Transverse colon (tissue), 4 donors: Measurements from ENCODE around the gene FBN2. TPM values are rescaled to one million over a fixed set of nuclear protein-coding genes. Genes with fewer than 3 reads are reported as not detected.

Experiments used
- DNase-seq: peaks from one replicate; pipeline ENCODE4 v3.0.0-alpha.2; 2019
- H3K27ac ChIP-seq, 4 donors: fragments of 200-600 bp; sonication (generic); 2 replicates each; pipeline ENCODE4 v1.5.1; 2016 to 2018; ENCODE audit warnings: inconsistent platforms in 4 of 4
- H3K27me3 ChIP-seq: fragments of 200-600 bp; sonication (generic); 2 replicates; pipeline ENCODE4 v1.5.1; 2017; ENCODE audit warnings: inconsistent platforms
- H3K36me3 ChIP-seq, 4 donors: fragments of 200-600 bp; sonication (generic); 2 replicates each; pipeline ENCODE4 v1.5.1; 2017 to 2019; ENCODE audit warnings: inconsistent platforms in 4 of 4
- H3K4me1 ChIP-seq, 4 donors: fragments of 200-600 bp; sonication (generic); 2 replicates each; pipeline ENCODE4 v1.5.1; 2017 to 2020; ENCODE audit warnings: inconsistent platforms in 4 of 4
- H3K4me3 ChIP-seq, 4 donors: fragments of 200-600 bp; sonication (generic); 1 replicate in 1 of 4; 2 replicates in 3 of 4; pipeline versions ENCODE4 v1.5.1 to v1.6.1; 2017 to 2019; ENCODE audit warnings: inconsistent platforms in 4 of 4
- H3K9me3 ChIP-seq, 2 donors: fragments of 200-600 bp; sonication (generic); 2 replicates each; pipeline ENCODE4 v1.5.1; 2017 to 2019; ENCODE audit warnings: inconsistent platforms in 2 of 2
- CTCF ChIP-seq, 5 experiments: fragments of 200-600 bp in 3 of 5; fragments of 450-650 bp in 2 of 5; sonication (generic) in 3 of 5; IDR thresholded peaks; 1 replicate in 2 of 5; 2 replicates in 3 of 5; pipeline ENCODE4 v1.5.1; 2016 to 2017; ENCODE audit warnings: antibody characterized with exemption in 5 of 5, inconsistent platforms in 3 of 5, mild to moderate bottlenecking in 2 of 5, moderate library complexity in 1 of 5
- EP300 ChIP-seq: sonication (generic); formaldehyde crosslinking; IDR thresholded peaks from one replicate; pipeline ENCODE4 v1.6.1; 2017; ENCODE audit warnings: antibody characterized with exemption, low read depth
- POLR2A ChIP-seq: fragments of 450-650 bp; IDR thresholded peaks from one replicate; pipeline ENCODE4 v1.6.1; 2016; ENCODE audit warnings: antibody characterized with exemption, mild to moderate bottlenecking, moderate library complexity
- POLR2AphosphoS5 ChIP-seq, 3 donors: sonication (generic); formaldehyde crosslinking; IDR thresholded peaks; one replicate each; pipeline ENCODE4 v1.6.1; 2016; ENCODE audit warnings: antibody characterized with exemption in 3 of 3
- WGBS, 2 donors: methylation state at CpG; one replicate each; pipeline ENCODE4 v1.1.5; 2018; ENCODE audit warnings: low coverage in 1 of 2; 5-methylcytosine and 5-hydroxymethylcytosine counted together
- in situ Hi-C, 4 donors: fragments of 200-750 bp; cut with MboI; loops; one replicate each; pipeline versions ENCODE4 v1.15.0 to v1.15.1; 2017; ENCODE audit warnings: low sequenced_read_pairs in 3 of 4, low pct_ligation_motif_present in 1 of 4, low pct_unique_long_range_greater_than_20kb in 1 of 4
- intact Hi-C: fragments of 100-400 bp; cut with DNase I; formaldehyde crosslinking; loops from one replicate; pipeline ENCODE4 v1.15.1; 2023; ENCODE audit warnings: low total_unique reads
- total RNA-seq, 4 donors: library from RNA; depleted of rRNA; stranded (reverse); fragments of >200 nt; gene quantifications; one replicate each; pipeline ENCODE4 v1.1.0, GENCODE V29; 2016

Gene FBN2
- total RNA-seq, 4 donors from 2014 or later: 0.79 to 16.1 (median 2.6) TPM

GRCh38 chr5:128407944-128408343 lies 130.1 kb downstream of the FBN2 start:
- Histone ChIP-seq H3K27ac (no peak overlapping the region), H3K27me3 (no peaks in the 10 kb centered on the region), H3K9me3 (no peaks in the 10 kb centered on the region), H3K4me3 (no peak overlapping the region), H3K36me3 (no peaks in the 10 kb centered on the region), H3K4me1 (no peaks in the 10 kb centered on the region)
- intact Hi-C loops (no loop called here), in situ Hi-C loops (no loop called here)
- WGBS, 2 donors: 69 to 90% methylated on average over 1 of the region's 1 CpG
- TF ChIP-seq EP300 (no peak), POLR2A (no peak), CTCF (IDR thresholded peaks at IDR 0.05) (no peak), POLR2AphosphoS5 (IDR thresholded peaks at IDR 0.05) (no peak)
- no peak for DNase-seq

GRCh38 chr5:128406803-128407202 lies 131.2 kb downstream of the FBN2 start:
- no peak for DNase-seq
- H3K9me3 ChIP-seq: no peaks in the 10 kb centered on the region
- in situ Hi-C loops (no loop called here), intact Hi-C loops (no loop called here)
- H3K36me3 ChIP-seq: no peaks in the 10 kb centered on the region
- no peak overlapping the region for H3K4me3 ChIP-seq
- H3K27ac ChIP-seq: no peak overlapping the region
- H3K27me3 ChIP-seq: no peaks in the 10 kb centered on the region
- WGBS, 2 donors: 44 to 54% methylated on average over 3 of the region's 3 CpGs
- H3K4me1 ChIP-seq: no peaks in the 10 kb centered on the region
- TF ChIP-seq EP300 (no peak), POLR2AphosphoS5 (IDR thresholded peaks at IDR 0.05) (no peak), CTCF (IDR thresholded peaks at IDR 0.05) (no peak), POLR2A (no peak)

GRCh38 chr5:128405159-128405558 lies 132.9 kb downstream of the FBN2 start:
- no peak overlapping the region for H3K4me3 ChIP-seq
- H3K27ac ChIP-seq: no peak overlapping the region
- WGBS, 2 donors: 51 to 64% methylated on average over 2 of the region's 2 CpGs
- no peak for TF ChIP-seq CTCF (IDR thresholded peaks at IDR 0.05)
- TF ChIP-seq EP300: no peak
- TF ChIP-seq POLR2AphosphoS5 (IDR thresholded peaks at IDR 0.05): no peak
- no peak for TF ChIP-seq POLR2A
- no peaks in the 10 kb centered on the region for H3K27me3 ChIP-seq
- no peak for DNase-seq
- no peaks in the 10 kb centered on the region for H3K36me3 ChIP-seq
- no peaks in the 10 kb centered on the region for H3K9me3 ChIP-seq
- intact Hi-C loops (no loop called here), in situ Hi-C loops (no loop called here)
- H3K4me1 ChIP-seq: no peaks in the 10 kb centered on the region

- no peaks in the 10 kb centered on the region for H3K36me3 ChIP-seq
- TF ChIP-seq POLR2AphosphoS5 (IDR thresholded peaks at IDR 0.05): no peak
- TF ChIP-seq POLR2A: no peak
- TF ChIP-seq CTCF (IDR thresholded peaks at IDR 0.05): no peak
- no peak for TF ChIP-seq EP300
- DNase-seq: no peak
- WGBS, 2 donors: 50 to 59% methylated on average over 4 of the region's 4 CpGs
- intact Hi-C loops: no loop called here
- no peaks in the 10 kb centered on the region for H3K4me1 ChIP-seq
- in situ Hi-C loops: no loop called here
- no peak overlapping the region for H3K4me3 ChIP-seq
- no peak overlapping the region for H3K27ac ChIP-seq
- no peaks in the 10 kb centered on the region for H3K27me3 ChIP-seq
- no peaks in the 10 kb centered on the region for H3K9me3 ChIP-seq
These were observed 134.7 kb downstream of the FBN2 start for GRCh38 chr5:128403333-128403732.
